ENCODE measurements around the gene SPTBN4.
"Not testable (repeated sequence)": the region's sequence is repeated elsewhere in the genome, so short reads cannot be mapped to it uniquely, and the experiment has no call there.

- TF ChIP-seq EZH2phosphoT487, CTCF (IDR thresholded peaks at IDR 0.05; ENCODE audit: low read length): not testable (repeated sequence)
These were observed 157.8 kb downstream of the SPTBN4 start for GRCh38 chr19:40624369-40625153.

All from MM.1S (cell line).